GM23248 (cell line): ENCODE results near the gene LHFPL2. TPM values are rescaled to one million over a fixed set of nuclear protein-coding genes. Genes with fewer than 3 reads are reported as not detected.
A peak's percentile ranks its signal among the peaks of the same experiment; 100 is the strongest.

Experiments used
- DNase-seq: peaks from one replicate; pipeline ENCODE4 v3.0.0-alpha.2; 2015
- H2AFZ ChIP-seq: fragments of 200-600 bp; sonication (generic); 2 replicates; pipeline ENCODE4 v1.6.1; 2016; ENCODE audit warnings: antibody characterized with exemption
- H3F3A ChIP-seq: fragments of 200-600 bp; sonication (generic); 2 replicates; pipeline ENCODE4 v1.6.1; 2016; ENCODE audit warnings: mild to moderate bottlenecking, antibody characterized with exemption, mixed run types; ENCODE audit not compliant: insufficient read depth
- H3K27ac ChIP-seq: fragments of 200-600 bp; sonication (generic); 2 replicates; pipeline ENCODE4 v1.5.1; 2016; ENCODE audit warnings: mild to moderate bottlenecking
- H3K27me3 ChIP-seq: fragments of 200-600 bp; sonication (generic); replicated peaks from 2 replicates; pipeline ENCODE4 v1.6.1; 2016; ENCODE audit warnings: mild to moderate bottlenecking; ENCODE audit not compliant: insufficient read depth
- H3K36me3 ChIP-seq: fragments of 200-600 bp; sonication (generic); 2 replicates; pipeline ENCODE4 v1.6.1; 2016; ENCODE audit warnings: low read depth, mild to moderate bottlenecking
- H3K4me1 ChIP-seq: fragments of 200-600 bp; sonication (generic); 2 replicates; pipeline ENCODE4 v1.6.1; 2016; ENCODE audit warnings: mild to moderate bottlenecking; ENCODE audit not compliant: insufficient read depth
- H3K4me2 ChIP-seq: fragments of 200-600 bp; sonication (generic); one replicate; pipeline ENCODE4 v1.6.1; 2016; ENCODE audit warnings: mild to moderate bottlenecking; ENCODE audit not compliant: unreplicated experiment
- H3K4me3 ChIP-seq: fragments of 200-600 bp; sonication (generic); 2 replicates; pipeline ENCODE4 v1.5.1; 2016; ENCODE audit warnings: mild to moderate bottlenecking
- H3K79me2 ChIP-seq: fragments of 200-600 bp; sonication (generic); 2 replicates; pipeline ENCODE4 v1.6.1; 2016; ENCODE audit warnings: mild to moderate bottlenecking; ENCODE audit not compliant: insufficient read depth
- H3K9ac ChIP-seq: fragments of 200-600 bp; sonication (generic); 2 replicates; pipeline ENCODE4 v1.6.1; 2016; ENCODE audit warnings: mild to moderate bottlenecking
- H3K9me2 ChIP-seq: fragments of 200-600 bp; sonication (generic); 2 replicates; pipeline ENCODE4 v1.6.1; 2016; ENCODE audit warnings: mixed run types, mild to moderate bottlenecking, moderate library complexity; ENCODE audit not compliant: insufficient read depth
- H3K9me3 ChIP-seq: fragments of 200-600 bp; sonication (generic); one replicate; pipeline ENCODE4 v1.6.1; 2017; ENCODE audit warnings: low read depth
- H4K20me1 ChIP-seq: fragments of 200-600 bp; sonication (generic); 2 replicates; pipeline ENCODE4 v1.6.0; 2016; ENCODE audit not compliant: insufficient read depth
- EZH2 ChIP-seq: fragments of 200-600 bp; sonication (generic); IDR thresholded peaks from 2 replicates; pipeline ENCODE4 v1.6.1; 2018; ENCODE audit warnings: antibody characterized with exemption, mild to moderate bottlenecking; ENCODE audit not compliant: insufficient read depth, poor library complexity, severe bottlenecking
- EZH2phosphoT487 ChIP-seq: fragments of 200-600 bp; sonication (generic); IDR thresholded peaks from 2 replicates; pipeline ENCODE4 v1.6.1; 2018; ENCODE audit warnings: antibody characterized with exemption, moderate library complexity, mild to moderate bottlenecking, low read depth; ENCODE audit not compliant: insufficient read depth
- WGBS, 2 experiments: methylation state at CpG; one replicate each; pipeline ENCODE4 v1.1.6; 2015 to 2017; ENCODE audit warnings: low lambda C conversion rate in 2 of 2, low coverage in 1 of 2; ENCODE audit errors: missing lambda C conversion rate in 2 of 2; 5-methylcytosine and 5-hydroxymethylcytosine counted together
- in situ Hi-C: fragments of 300-500 bp; cut with MboI; formaldehyde crosslinking; loops from 2 replicates; pipeline ENCODE4 v1.15.0; 2020
- polyA plus RNA-seq: library from polyadenylated mRNA; unstranded; fragments of >200 nt; fragmentation: Nextera tagmentation; extraction: Ambion mirVana; gene quantifications from 2 replicates; pipeline ENCODE4 v1.2.1, GENCODE V29; 2016
- total RNA-seq: library from RNA; depleted of rRNA; stranded (reverse); fragments of >200 nt; shearing (Covaris generic); gene quantifications from 2 replicates; pipeline ENCODE4 v1.2.3, GENCODE V29; 2014

LHFPL2 gene
- total and polyA plus RNA-seq, 2 experiments from 2014 or later = 8.0 to 13.7 TPM

GRCh38 chr5:78496373-78496772, 152.2 kb downstream of the LHFPL2 start:
- Histone ChIP-seq H4K20me1 (no peaks in the 10 kb centered on the region), H3K9me2 (no peaks in the 10 kb centered on the region), H2AFZ (no peak overlapping the region), H3K4me1 (peaks cover 39% of the 10 kb centered on the region), H3K4me3 (no peak overlapping the region), H3K27ac (peak overlapping the region; percentile 28; the same call in 1 of the 2 replicates), H3K36me3 (no peaks in the 10 kb centered on the region), H3K79me2 (peaks cover 34% of the 10 kb centered on the region; the same call in 1 of the 2 replicates), H3F3A (peaks cover 13% of the 10 kb centered on the region), H3K9me3 (no peaks in the 10 kb centered on the region), H3K27me3 (no peaks in the 10 kb centered on the region), H3K9ac (no peak overlapping the region), H3K4me2 (no peak overlapping the region)
- in situ Hi-C loops = no loop called here
- no peak for TF ChIP-seq EZH2
- peak; percentile 81 for DNase-seq

GRCh38 chr5:78495800-78496199, 152.8 kb downstream of the LHFPL2 start:
- no peak overlapping the region for H3K4me2 ChIP-seq
- no peak overlapping the region for H3K9ac ChIP-seq
- H3K27me3 ChIP-seq = no peaks in the 10 kb centered on the region
- H3K4me1 ChIP-seq = peaks cover 34% of the 10 kb centered on the region
- DNase-seq = no peak
- peak overlapping the region; percentile 28; the same call in 1 of the 2 replicates for H3K27ac ChIP-seq
- H3K4me3 ChIP-seq = no peak overlapping the region
- H3F3A ChIP-seq = peaks cover 7% of the 10 kb centered on the region
- H3K36me3 ChIP-seq = no peaks in the 10 kb centered on the region
- H2AFZ ChIP-seq = no peak overlapping the region
- no peak for TF ChIP-seq EZH2phosphoT487
- TF ChIP-seq EZH2 = no peak
- peaks cover 29% of the 10 kb centered on the region; the same call in 1 of the 2 replicates for H3K79me2 ChIP-seq
- WGBS, 2 experiments = 44 to 51% methylated on average over 6 of the region's 6 CpGs
- in situ Hi-C loops = no loop called here
- H4K20me1 ChIP-seq = no peaks in the 10 kb centered on the region
- no peaks in the 10 kb centered on the region for H3K9me2 ChIP-seq
- H3K9me3 ChIP-seq = no peaks in the 10 kb centered on the region

- peaks cover 6% of the 10 kb centered on the region; the same call in 1 of the 2 replicates for H3K79me2 ChIP-seq
- in situ Hi-C loops = no loop called here
These were observed 155.9 kb downstream of the LHFPL2 start for GRCh38 chr5:78492650-78493049.

GRCh38 chr5:78492224-78492623, 156.3 kb downstream of the LHFPL2 start:
- H3K9me3 ChIP-seq = no peaks in the 10 kb centered on the region
- H3K4me3 ChIP-seq = no peak overlapping the region
- no peak overlapping the region for H3K27ac ChIP-seq
- no peaks in the 10 kb centered on the region for H3K9me2 ChIP-seq
- H3K4me1 ChIP-seq = peaks cover 14% of the 10 kb centered on the region
- no peak overlapping the region for H3K4me2 ChIP-seq
- peaks cover 4% of the 10 kb centered on the region; the same call in 1 of the 2 replicates for H3F3A ChIP-seq
- H3K27me3 ChIP-seq = no peaks in the 10 kb centered on the region
- no peak for DNase-seq
- H3K79me2 ChIP-seq = peaks cover 1% of the 10 kb centered on the region; the same call in 1 of the 2 replicates
- H3K9ac ChIP-seq = no peak overlapping the region
- H3K36me3 ChIP-seq = peaks cover 9% of the 10 kb centered on the region; the same call in 1 of the 2 replicates
- in situ Hi-C loops = no loop called here
- no peaks in the 10 kb centered on the region for H4K20me1 ChIP-seq
- no peak overlapping the region for H2AFZ ChIP-seq
- WGBS, 2 experiments = 97 to 98% methylated on average over 2 of the region's 2 CpGs
- TF ChIP-seq EZH2phosphoT487 = no peak
- TF ChIP-seq EZH2 = no peak

More at GRCh38 chr5:78492650-78493049, 155.9 kb downstream of the LHFPL2 start:
- Histone ChIP-seq H3K4me3 (no peak overlapping the region), H4K20me1 (no peaks in the 10 kb centered on the region), H3K4me2 (no peak overlapping the region), H3K9ac (no peak overlapping the region), H3F3A (peaks cover 4% of the 10 kb centered on the region; the same call in 1 of the 2 replicates), H2AFZ (no peak overlapping the region), H3K9me2 (no peaks in the 10 kb centered on the region), H3K36me3 (peaks cover 9% of the 10 kb centered on the region; the same call in 1 of the 2 replicates), H3K4me1 (peaks cover 15% of the 10 kb centered on the region), H3K9me3 (no peaks in the 10 kb centered on the region), H3K27ac (no peak overlapping the region), H3K27me3 (no peaks in the 10 kb centered on the region)
- DNase-seq = no peak
- WGBS, 2 experiments = 86% methylated on average over 7 of the region's 7 CpGs
- TF ChIP-seq EZH2 (no peak), EZH2phosphoT487 (no peak)
